NCI-H1105 (cell line): ENCODE results near the gene CRIM1.
A peak's percentile ranks its signal among the peaks of the same experiment; 100 is the strongest.

Experiments
- DNase-seq: peaks from one replicate; lab custom pipeline; 2025; lab: John Stamatoyannopoulos, UW

Gene CRIM1

GRCh38 chr2:36578343-36579296, 223.0 kb downstream of the CRIM1 start:
- DNase-seq = no peak

GRCh38 chr2:36579297-36579664, 223.7 kb downstream of the CRIM1 start:
- DNase-seq = no peak

- no peak for DNase-seq
These were observed 227.0 kb downstream of the CRIM1 start for GRCh38 chr2:36582538-36582937.

- no peak for DNase-seq
These were observed 227.4 kb downstream of the CRIM1 start for GRCh38 chr2:36582951-36583350.

GRCh38 chr2:36584148-36584794, 228.7 kb downstream of the CRIM1 start:
- DNase-seq = no peak

- DNase-seq = no peak
These were observed 231.1 kb downstream of the CRIM1 start for GRCh38 chr2:36586672-36587071.

- no peak for DNase-seq
These were observed 231.5 kb downstream of the CRIM1 start for GRCh38 chr2:36587101-36587500.

GRCh38 chr2:36587556-36587955, 232.0 kb downstream of the CRIM1 start:
- no peak for DNase-seq

GRCh38 chr2:36589230-36589630, 233.7 kb downstream of the CRIM1 start:
- no peak for DNase-seq

GRCh38 chr2:36594849-36595248, 239.3 kb downstream of the CRIM1 start:
- no peak for DNase-seq

GRCh38 chr2:36596397-36596796, 240.8 kb downstream of the CRIM1 start:
- DNase-seq = no peak

GRCh38 chr2:36597003-36597531, 241.5 kb downstream of the CRIM1 start:
- no peak for DNase-seq

- DNase-seq = peak; percentile 23
These were observed 242.2 kb downstream of the CRIM1 start, which contains the start of gene FEZ2 for GRCh38 chr2:36597532-36598377. Gene FEZ2, minus strand, starts transcription at chr2:36598168. Its CDS starts 26 bp downstream, at chr2:36598142.
